IMR-90 (cell line): Measurements from ENCODE around the gene ACSBG1. TPM values are rescaled to one million over a fixed set of nuclear protein-coding genes. Genes with fewer than 3 reads are reported as not detected.

Source experiments
- ATAC-seq: fragments of 200-7000 bp; cut with Tn5 transposase; 2 replicates; pipeline ENCODE4 v1.9.1; 2020; ENCODE audit warnings: low read depth, mild to moderate bottlenecking, moderate library complexity
- BruUV-seq: library from RNA; stranded (reverse); fragments of 400-500 nt; replicated peaks from 2 replicates; lab custom pipeline; 2021; lab: Mats Ljungman, UMichigan
- CTCF ChIA-PET: fragments of 300-600 bp; formaldehyde crosslinking; extraction: SDS; loops from one replicate; lab custom pipeline; 2021; ENCODE audit warnings: antibody characterized with exemption; lab: Yijun Ruan, JAX
- POLR2A ChIA-PET: fragments of 300-600 bp; sonication (Branson Sonifier 250); formaldehyde crosslinking; loops from one replicate; lab custom pipeline; 2022; ENCODE audit warnings: antibody characterized with exemption; ENCODE audit not compliant: unreplicated experiment; lab: Charles Lee
- DNase-seq: peaks from one replicate; pipeline ENCODE4 v3.0.0; 2013
- H2AFZ ChIP-seq: replicated peaks from 2 replicates; pipeline ENCODE3; 2013; ENCODE audit warnings: low read length, mild to moderate bottlenecking; ENCODE audit not compliant: poor library complexity
- H2AK5ac ChIP-seq: 2 replicates; pipeline ENCODE4 v1.6.1; 2013; ENCODE audit warnings: low read depth, low read length, inconsistent platforms
- H2AK9ac ChIP-seq: replicated peaks from 2 replicates; pipeline ENCODE3; 2013; ENCODE audit warnings: mild to moderate bottlenecking, low read depth, low read length, moderate library complexity; ENCODE audit not compliant: poor library complexity
- H2BK120ac ChIP-seq: 2 replicates; pipeline ENCODE4 v1.6.1; 2013; ENCODE audit warnings: low read depth, low read length, inconsistent platforms
- H2BK15ac ChIP-seq: 3 replicates; pipeline ENCODE4 v1.6.1; 2013; ENCODE audit warnings: low read depth, low read length, inconsistent platforms
- H2BK20ac ChIP-seq: 2 replicates; pipeline ENCODE4 v1.6.1; 2013; ENCODE audit warnings: low read depth, mild to moderate bottlenecking, inconsistent platforms, low read length, moderate library complexity
- H2BK5ac ChIP-seq: 2 replicates; pipeline ENCODE4 v1.6.1; 2013; ENCODE audit warnings: mild to moderate bottlenecking, low read depth, low read length, inconsistent platforms; ENCODE audit not compliant: poor library complexity, severe bottlenecking
- H3K14ac ChIP-seq: replicated peaks from 2 replicates; pipeline ENCODE4 v1.6.1; 2013; ENCODE audit warnings: low read depth, low read length, inconsistent platforms
- H3K18ac ChIP-seq: 2 replicates; pipeline ENCODE4 v1.6.1; 2013; ENCODE audit warnings: low read depth, low read length, control low read depth
- H3K23ac ChIP-seq: 2 replicates; pipeline ENCODE4 v1.6.1; 2013; ENCODE audit warnings: low read depth, low read length, inconsistent platforms
- H3K27ac ChIP-seq: 2 replicates; pipeline ENCODE4 v1.5.1; 2013; ENCODE audit warnings: mild to moderate bottlenecking, control low read depth, low read length; ENCODE audit not compliant: insufficient read depth
- H3K27me3 ChIP-seq: 2 replicates; pipeline ENCODE4 v1.6.1; 2013; ENCODE audit warnings: low read length; ENCODE audit not compliant: control insufficient read depth, insufficient read depth
- H3K36me3 ChIP-seq: 2 replicates; pipeline ENCODE4 v1.6.1; 2013; ENCODE audit warnings: low read length, mixed read lengths; ENCODE audit not compliant: control insufficient read depth, insufficient read depth
- H3K4ac ChIP-seq: 2 replicates; pipeline ENCODE4 v1.6.1; 2013; ENCODE audit warnings: low read depth, low read length, inconsistent platforms
- H3K4me1 ChIP-seq: 2 replicates; pipeline ENCODE4 v1.6.1; 2013; ENCODE audit warnings: low read length, mixed read lengths; ENCODE audit not compliant: control insufficient read depth, insufficient read depth
- H3K4me2 ChIP-seq: 2 replicates; pipeline ENCODE4 v1.6.1; 2013; ENCODE audit warnings: low read depth, mild to moderate bottlenecking, control low read depth, low read length, moderate library complexity
- H3K4me3 ChIP-seq: 2 replicates; pipeline ENCODE4 v1.5.1; 2013; ENCODE audit warnings: low read depth, mild to moderate bottlenecking, control low read depth, low read length, moderate library complexity; ENCODE audit not compliant: insufficient read depth
- H3K56ac ChIP-seq: 2 replicates; pipeline ENCODE4 v1.6.1; 2013; ENCODE audit warnings: low read length, inconsistent platforms; ENCODE audit not compliant: insufficient read depth; ENCODE audit errors: extremely low read depth
- H3K79me1 ChIP-seq, 2 experiments: 2 replicates each; pipeline ENCODE4 v1.6.1; 2013; ENCODE audit warnings: low read length in 2 of 2, inconsistent platforms in 1 of 2, low read depth in 1 of 2
- H3K9ac ChIP-seq: 2 replicates; pipeline ENCODE4 v1.6.1; 2013; ENCODE audit warnings: low read depth, low read length, control low read depth
- H3K9me1 ChIP-seq: 2 replicates; pipeline ENCODE4 v1.6.1; 2013; ENCODE audit warnings: low read length, inconsistent platforms; ENCODE audit not compliant: insufficient read depth
- H3K9me3 ChIP-seq: 2 replicates; pipeline ENCODE4 v1.6.1; 2013; ENCODE audit warnings: low read length; ENCODE audit not compliant: control insufficient read depth, insufficient read depth
- H4K20me1 ChIP-seq: 2 replicates; pipeline ENCODE4 v1.6.1; 2013; ENCODE audit warnings: low read length, inconsistent platforms; ENCODE audit not compliant: insufficient read depth
- H4K5ac ChIP-seq: 2 replicates; pipeline ENCODE4 v1.6.1; 2013; ENCODE audit warnings: mild to moderate bottlenecking, low read depth, low read length, control low read depth
- H4K8ac ChIP-seq, 2 experiments: 2 replicates each; pipeline ENCODE4 v1.6.1; 2013; ENCODE audit warnings: low read depth in 2 of 2, low read length in 2 of 2, control low read depth in 1 of 2, inconsistent platforms in 1 of 2
- H4K91ac ChIP-seq: 2 replicates; pipeline ENCODE4 v1.6.1; 2013; ENCODE audit warnings: low read depth, low read length, inconsistent platforms; ENCODE audit not compliant: insufficient read depth
- BHLHE40 ChIP-seq: fragments of 150-350 bp; IDR thresholded peaks from 2 replicates; pipeline ENCODE4 v1.6.1; 2016; ENCODE audit warnings: mild to moderate bottlenecking, low read depth, low read length
- CEBPB ChIP-seq: IDR thresholded peaks from 2 replicates; pipeline ENCODE4 v1.6.1; 2012; ENCODE audit warnings: low read depth, low read length, improper control_type of control experiment
- CHD1 ChIP-seq: IDR thresholded peaks from 2 replicates; pipeline ENCODE4 v1.6.1; 2012; ENCODE audit warnings: low read depth, low read length, improper control_type of control experiment
- FOS ChIP-seq: fragments of 150-350 bp; IDR thresholded peaks from 2 replicates; pipeline ENCODE4 v1.6.1; 2016; ENCODE audit warnings: low read depth, low read length
- MAFK ChIP-seq: IDR thresholded peaks from 2 replicates; pipeline ENCODE4 v1.6.1; 2012; ENCODE audit warnings: low read depth, low read length, improper control_type of control experiment
- MAZ ChIP-seq: IDR thresholded peaks from 2 replicates; pipeline ENCODE4 v1.6.1; 2012; ENCODE audit warnings: low read depth, mild to moderate bottlenecking, low read length, improper control_type of control experiment, moderate library complexity, borderline replicate concordance
- MXI1 ChIP-seq: IDR thresholded peaks from 2 replicates; pipeline ENCODE4 v1.6.1; 2012; ENCODE audit warnings: low read depth, mild to moderate bottlenecking, low read length, moderate library complexity, borderline replicate concordance
- NFE2L2 ChIP-seq: fragments of 150-350 bp; IDR thresholded peaks from 2 replicates; pipeline ENCODE4 v1.6.1; 2016; ENCODE audit warnings: low read depth, mild to moderate bottlenecking, low read length
- POLR2A ChIP-seq: IDR thresholded peaks from 2 replicates; pipeline ENCODE4 v1.6.1; 2012; ENCODE audit warnings: mild to moderate bottlenecking, low read depth, low read length
- RAD21 ChIP-seq: IDR thresholded peaks from 2 replicates; pipeline ENCODE4 v1.6.1; 2012; ENCODE audit warnings: low read length, improper control_type of control experiment
- RCOR1 ChIP-seq: IDR thresholded peaks from 2 replicates; pipeline ENCODE4 v1.6.1; 2012; ENCODE audit warnings: mild to moderate bottlenecking, low read length, improper control_type of control experiment; ENCODE audit not compliant: insufficient replicate concordance
- RFX5 ChIP-seq: IDR thresholded peaks from 2 replicates; pipeline ENCODE4 v1.8.0; 2012; ENCODE audit warnings: low read depth, mild to moderate bottlenecking, low read length, moderate library complexity
- SMC3 ChIP-seq: fragments of 150-350 bp; IDR thresholded peaks from 2 replicates; pipeline ENCODE4 v1.6.1; 2016; ENCODE audit warnings: low read depth, mild to moderate bottlenecking, antibody characterized with exemption, low read length, moderate library complexity
- WGBS, 2 experiments: methylation state at CpG; one replicate each; pipeline versions ENCODE4 v1.1.5 to v1.1.7; 2013; ENCODE audit warnings: missing lambda C conversion rate in 2 of 2; ENCODE audit not compliant: insufficient read length in 1 of 2; ENCODE audit errors: extremely low coverage in 2 of 2; 5-methylcytosine and 5-hydroxymethylcytosine counted together
- dilution Hi-C: fragments of 300-500 bp; cut with HindIII; formaldehyde crosslinking; loops from one replicate; pipeline ENCODE4 v1.14.3; 2018; ENCODE audit warnings: low sequenced_read_pairs; ENCODE audit not compliant: unreplicated experiment
- in situ Hi-C: fragments of 300-500 bp; cut with MboI; formaldehyde crosslinking; loops from 3 replicates; pipeline ENCODE4 v1.14.3; 2019; ENCODE audit warnings: low sequenced_read_pairs, inconsistent platforms, mixed read lengths
- intact Hi-C: fragments of 100-400 bp; cut with micrococcal nuclease; formaldehyde crosslinking; loops from 2 replicates; pipeline ENCODE4 v1.10.0; 2022
- polyA plus RNA-seq, 3 experiments: library from polyadenylated mRNA; depleted of rRNA; stranded (reverse); fragments of >200 nt; gene quantifications; 2 replicates each; pipeline ENCODE4 v1.2.3, GENCODE V29; 2012; ENCODE audit warnings: low replicate concordance in 1 of 3
- total RNA-seq: library from RNA; depleted of rRNA; stranded (reverse); fragments of >200 nt; gene quantifications from 2 replicates; pipeline ENCODE4 v1.2.3, GENCODE V29; 2012
- TF ChIP-seq, protein P1 (sequence below): conservative IDR thresholded peaks from 2 replicates; pipeline ENCODE4 v1.5.1; 2012; ENCODE audit warnings: mild to moderate bottlenecking, low read depth, low read length, improper control_type of control experiment
- TF ChIP-seq, protein P2 (sequence below): fragments of 150-350 bp; IDR thresholded peaks from 2 replicates; pipeline ENCODE4 v1.6.1; 2017; ENCODE audit warnings: mild to moderate bottlenecking, antibody characterized with exemption, low read length, low read depth
- TF ChIP-seq, protein P3 (sequence below): fragments of 150-350 bp; IDR thresholded peaks from 2 replicates; pipeline ENCODE4 v1.6.1; 2016; ENCODE audit warnings: low read depth, mild to moderate bottlenecking, low read length, moderate library complexity, borderline replicate concordance

ACSBG1 gene
- total and polyA plus RNA-seq, 2 of the 4 experiments (the other 2 are of a cell fraction) = 0.02 TPM; not detected in 1

DNA sequence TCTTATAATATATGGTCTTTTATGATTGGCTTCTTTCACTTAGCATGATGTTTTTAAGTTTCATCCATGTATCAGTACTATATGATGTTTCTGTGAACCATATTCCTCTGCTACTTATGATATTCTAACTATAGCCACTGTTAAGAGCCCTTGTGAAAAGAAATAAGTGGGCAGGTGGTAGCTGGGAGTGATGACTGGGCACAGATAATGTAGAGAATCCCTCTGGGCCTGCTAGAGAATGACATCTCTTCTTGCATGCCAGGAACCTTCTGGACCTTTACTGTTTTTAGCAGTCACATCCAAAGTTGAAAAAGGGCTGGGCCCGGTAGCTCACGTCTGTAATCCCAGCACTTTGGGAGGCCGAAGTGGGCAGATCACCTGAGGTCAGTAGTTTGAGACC lies 75.0 kb downstream of the ACSBG1 start:
- H2BK120ac ChIP-seq = no peak overlapping the region
- H4K8ac ChIP-seq = no peak overlapping the region
- H4K5ac ChIP-seq = no peak overlapping the region
- no peak overlapping the region for H2AFZ ChIP-seq
- CTCF ChIA-PET = no interaction called here
- no peak overlapping the region for H3K27ac ChIP-seq
- no peak overlapping the region for H3K14ac ChIP-seq
- H2AK9ac ChIP-seq = no peak overlapping the region
- DNase-seq = no peak
- H3K4me2 ChIP-seq = no peak overlapping the region
- no peaks in the 10 kb centered on the region for H3K9me3 ChIP-seq
- no peak overlapping the region for H3K4ac ChIP-seq
- no peaks in the 10 kb centered on the region for H3K27me3 ChIP-seq
- no peak overlapping the region for H4K91ac ChIP-seq
- no peak overlapping the region for H2AK5ac ChIP-seq
- no peak overlapping the region for H2BK5ac ChIP-seq
- H4K20me1 ChIP-seq = peaks cover 2% of the 10 kb centered on the region; the same call in 1 of the 2 replicates
- in situ Hi-C loops (no loop called here), intact Hi-C loops (no loop called here), dilution Hi-C loops (no loop called here)
- POLR2A ChIA-PET = no interaction called here
- H2BK20ac ChIP-seq = no peak overlapping the region
- H3K36me3 ChIP-seq = peaks cover 23% of the 10 kb centered on the region
- WGBS, 2 experiments = no CpG with 5 or more reads among the region's 3 CpGs
- H3K56ac ChIP-seq = no peak overlapping the region
- no peak overlapping the region for H3K4me3 ChIP-seq
- ATAC-seq = no peak
- no peak overlapping the region for H3K9ac ChIP-seq
- H2BK15ac ChIP-seq = no peak overlapping the region
- TF ChIP-seq MAZ (no peak), CHD1 (no peak), POLR2A (no peak), BHLHE40 (no peak), NFE2L2 (no peak), SMC3 (no peak), RCOR1 (no peak), MXI1 (no peak), RFX5 (no peak), RAD21 (no peak), MAFK (no peak), CEBPB (no peak), FOS (no peak)
- TF ChIP-seq, protein P1, sequence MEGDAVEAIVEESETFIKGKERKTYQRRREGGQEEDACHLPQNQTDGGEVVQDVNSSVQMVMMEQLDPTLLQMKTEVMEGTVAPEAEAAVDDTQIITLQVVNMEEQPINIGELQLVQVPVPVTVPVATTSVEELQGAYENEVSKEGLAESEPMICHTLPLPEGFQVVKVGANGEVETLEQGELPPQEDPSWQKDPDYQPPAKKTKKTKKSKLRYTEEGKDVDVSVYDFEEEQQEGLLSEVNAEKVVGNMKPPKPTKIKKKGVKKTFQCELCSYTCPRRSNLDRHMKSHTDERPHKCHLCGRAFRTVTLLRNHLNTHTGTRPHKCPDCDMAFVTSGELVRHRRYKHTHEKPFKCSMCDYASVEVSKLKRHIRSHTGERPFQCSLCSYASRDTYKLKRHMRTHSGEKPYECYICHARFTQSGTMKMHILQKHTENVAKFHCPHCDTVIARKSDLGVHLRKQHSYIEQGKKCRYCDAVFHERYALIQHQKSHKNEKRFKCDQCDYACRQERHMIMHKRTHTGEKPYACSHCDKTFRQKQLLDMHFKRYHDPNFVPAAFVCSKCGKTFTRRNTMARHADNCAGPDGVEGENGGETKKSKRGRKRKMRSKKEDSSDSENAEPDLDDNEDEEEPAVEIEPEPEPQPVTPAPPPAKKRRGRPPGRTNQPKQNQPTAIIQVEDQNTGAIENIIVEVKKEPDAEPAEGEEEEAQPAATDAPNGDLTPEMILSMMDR = no peak
- TF ChIP-seq, protein P2, sequence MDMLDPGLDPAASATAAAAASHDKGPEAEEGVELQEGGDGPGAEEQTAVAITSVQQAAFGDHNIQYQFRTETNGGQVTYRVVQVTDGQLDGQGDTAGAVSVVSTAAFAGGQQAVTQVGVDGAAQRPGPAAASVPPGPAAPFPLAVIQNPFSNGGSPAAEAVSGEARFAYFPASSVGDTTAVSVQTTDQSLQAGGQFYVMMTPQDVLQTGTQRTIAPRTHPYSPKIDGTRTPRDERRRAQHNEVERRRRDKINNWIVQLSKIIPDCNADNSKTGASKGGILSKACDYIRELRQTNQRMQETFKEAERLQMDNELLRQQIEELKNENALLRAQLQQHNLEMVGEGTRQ = no peak
- TF ChIP-seq, protein P3, sequence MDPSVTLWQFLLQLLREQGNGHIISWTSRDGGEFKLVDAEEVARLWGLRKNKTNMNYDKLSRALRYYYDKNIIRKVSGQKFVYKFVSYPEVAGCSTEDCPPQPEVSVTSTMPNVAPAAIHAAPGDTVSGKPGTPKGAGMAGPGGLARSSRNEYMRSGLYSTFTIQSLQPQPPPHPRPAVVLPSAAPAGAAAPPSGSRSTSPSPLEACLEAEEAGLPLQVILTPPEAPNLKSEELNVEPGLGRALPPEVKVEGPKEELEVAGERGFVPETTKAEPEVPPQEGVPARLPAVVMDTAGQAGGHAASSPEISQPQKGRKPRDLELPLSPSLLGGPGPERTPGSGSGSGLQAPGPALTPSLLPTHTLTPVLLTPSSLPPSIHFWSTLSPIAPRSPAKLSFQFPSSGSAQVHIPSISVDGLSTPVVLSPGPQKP = no peak
- no peaks in the 10 kb centered on the region for H3K9me1 ChIP-seq
- peaks cover 0 to 6% of the 10 kb centered on the region in 2 experiments; a peak in 3 of 4 replicates for H3K79me1 ChIP-seq
- H3K23ac ChIP-seq = no peak overlapping the region
- no TSS peak for BruUV-seq
- no peak overlapping the region for H3K18ac ChIP-seq
- no peaks in the 10 kb centered on the region for H3K4me1 ChIP-seq
